HEK293T (cell line): ENCODE results near the gene RHBG.

Source experiments
- ARNT ChIP-seq: fragments of 450-650 bp; IDR thresholded peaks from 2 replicates; pipeline ENCODE4 v1.6.1; 2017; ENCODE audit warnings: mild to moderate bottlenecking
- BHLHE40 ChIP-seq: fragments of 450-650 bp; IDR thresholded peaks from 2 replicates; pipeline ENCODE4 v1.6.1; 2016; ENCODE audit warnings: mild to moderate bottlenecking, moderate library complexity, borderline replicate concordance
- CTBP1 ChIP-seq: fragments of 450-650 bp; IDR thresholded peaks from 2 replicates; pipeline ENCODE4 v1.6.1; 2016; ENCODE audit warnings: borderline replicate concordance
- ELF4 ChIP-seq: fragments of 450-650 bp; IDR thresholded peaks from 2 replicates; pipeline ENCODE4 v1.6.1; 2017; ENCODE audit warnings: antibody characterized with exemption
- FOXA1 ChIP-seq: fragments of 450-650 bp; IDR thresholded peaks from 2 replicates; pipeline ENCODE4 v1.6.1; 2016; ENCODE audit warnings: mild to moderate bottlenecking
- FOXK2 ChIP-seq: fragments of 450-650 bp; IDR thresholded peaks from 2 replicates; pipeline ENCODE4 v1.6.1; 2016; ENCODE audit warnings: mild to moderate bottlenecking
- FOXM1 ChIP-seq: fragments of 450-650 bp; IDR thresholded peaks from 2 replicates; pipeline ENCODE4 v1.6.1; 2017; ENCODE audit warnings: mild to moderate bottlenecking, borderline replicate concordance
- L3MBTL2 ChIP-seq: fragments of 450-650 bp; conservative IDR thresholded peaks from 2 replicates; pipeline ENCODE4 v1.6.1; 2016; ENCODE audit warnings: mild to moderate bottlenecking
- LEF1 ChIP-seq: fragments of 450-650 bp; IDR thresholded peaks from 2 replicates; pipeline ENCODE4 v1.6.1; 2017; ENCODE audit warnings: mild to moderate bottlenecking, borderline replicate concordance
- SP1 ChIP-seq: fragments of 450-650 bp; IDR thresholded peaks from 2 replicates; pipeline ENCODE4 v1.6.1; 2017
- SUZ12 ChIP-seq: fragments of 450-650 bp; IDR thresholded peaks from 2 replicates; pipeline ENCODE4 v1.6.1; 2016; ENCODE audit warnings: mild to moderate bottlenecking
- TARDBP ChIP-seq: fragments of 450-650 bp; IDR thresholded peaks from 2 replicates; pipeline ENCODE4 v1.6.1; 2016
- ZNF384 ChIP-seq: fragments of 450-650 bp; IDR thresholded peaks from 2 replicates; pipeline ENCODE4 v1.6.1; 2016

DNA sequence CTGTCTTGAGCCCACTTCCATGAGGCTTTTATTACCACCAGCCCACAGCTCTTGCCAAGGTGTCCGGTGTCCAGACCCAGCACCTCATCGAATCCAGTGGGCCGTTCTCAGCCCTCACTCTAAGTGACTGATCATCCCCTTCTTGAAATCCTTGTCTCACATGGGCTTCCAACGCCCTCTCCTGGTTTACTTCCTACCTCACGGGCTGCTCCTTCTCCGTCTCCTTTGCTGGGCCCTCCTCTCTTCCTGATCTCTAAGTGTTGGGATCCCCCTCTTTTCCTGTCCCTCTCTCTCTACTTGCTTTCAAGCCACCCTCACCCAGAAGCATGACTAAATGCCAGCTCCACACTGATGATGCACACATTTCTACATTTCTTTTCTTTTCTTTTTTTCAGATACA, 9.0 kb upstream of the RHBG start:
- TF ChIP-seq LEF1 = no peak
- no peak for TF ChIP-seq FOXK2
- no peak for TF ChIP-seq BHLHE40
- no peak for TF ChIP-seq SP1
- no peak for TF ChIP-seq ZNF384
- TF ChIP-seq ELF4 = no peak
- TF ChIP-seq CTBP1 = no peak
- TF ChIP-seq FOXM1 = no peak
- no peak for TF ChIP-seq FOXA1
- no peak for TF ChIP-seq L3MBTL2
- TF ChIP-seq TARDBP = no peak
- no peak for TF ChIP-seq SUZ12
- no peak for TF ChIP-seq ARNT
